RPMI7951 (cell line): ENCODE measurements around the gene TSTD1. TPM values are rescaled to one million over a fixed set of nuclear protein-coding genes. Genes with fewer than 3 reads are reported as not detected.
"Not testable (repeated sequence)": the region's sequence is repeated elsewhere in the genome, so short reads cannot be mapped to it uniquely, and the experiment has no call there.

Source experiments
- DNase-seq: peaks from one replicate; pipeline ENCODE4 v3.0.0-alpha.2; 2012; ENCODE audit warnings: low read depth
- total RNA-seq: library from RNA; depleted of rRNA; stranded (reverse); fragments of >200 nt; shearing (Covaris generic); gene quantifications from 2 replicates; pipeline ENCODE4 v1.2.3, GENCODE V29; 2014

TSTD1 gene
- total RNA-seq, 1 experiment from 2014 or later = 0.48 TPM

DNA sequence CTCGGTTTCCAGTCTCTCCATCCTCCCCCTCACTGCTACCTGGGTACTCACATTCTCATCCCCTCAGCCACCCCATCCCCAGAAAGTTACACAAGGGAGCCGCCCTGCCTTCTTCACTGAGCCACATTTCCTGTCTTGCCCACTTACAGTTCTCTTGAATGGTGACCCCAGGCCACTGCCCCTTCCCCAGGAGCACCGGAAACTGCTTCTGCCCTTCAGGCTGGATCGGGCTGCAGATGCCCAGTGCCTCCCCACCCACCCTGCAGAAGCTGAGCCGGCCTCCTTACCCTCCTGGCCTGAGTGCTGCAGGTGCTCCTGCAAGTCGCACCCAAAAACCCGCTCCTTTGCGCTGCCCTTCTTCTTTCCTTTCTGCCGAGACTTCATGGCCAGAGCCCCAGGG lies 30.5 kb upstream of the TSTD1 start:
- DNase-seq = no peak

DNA sequence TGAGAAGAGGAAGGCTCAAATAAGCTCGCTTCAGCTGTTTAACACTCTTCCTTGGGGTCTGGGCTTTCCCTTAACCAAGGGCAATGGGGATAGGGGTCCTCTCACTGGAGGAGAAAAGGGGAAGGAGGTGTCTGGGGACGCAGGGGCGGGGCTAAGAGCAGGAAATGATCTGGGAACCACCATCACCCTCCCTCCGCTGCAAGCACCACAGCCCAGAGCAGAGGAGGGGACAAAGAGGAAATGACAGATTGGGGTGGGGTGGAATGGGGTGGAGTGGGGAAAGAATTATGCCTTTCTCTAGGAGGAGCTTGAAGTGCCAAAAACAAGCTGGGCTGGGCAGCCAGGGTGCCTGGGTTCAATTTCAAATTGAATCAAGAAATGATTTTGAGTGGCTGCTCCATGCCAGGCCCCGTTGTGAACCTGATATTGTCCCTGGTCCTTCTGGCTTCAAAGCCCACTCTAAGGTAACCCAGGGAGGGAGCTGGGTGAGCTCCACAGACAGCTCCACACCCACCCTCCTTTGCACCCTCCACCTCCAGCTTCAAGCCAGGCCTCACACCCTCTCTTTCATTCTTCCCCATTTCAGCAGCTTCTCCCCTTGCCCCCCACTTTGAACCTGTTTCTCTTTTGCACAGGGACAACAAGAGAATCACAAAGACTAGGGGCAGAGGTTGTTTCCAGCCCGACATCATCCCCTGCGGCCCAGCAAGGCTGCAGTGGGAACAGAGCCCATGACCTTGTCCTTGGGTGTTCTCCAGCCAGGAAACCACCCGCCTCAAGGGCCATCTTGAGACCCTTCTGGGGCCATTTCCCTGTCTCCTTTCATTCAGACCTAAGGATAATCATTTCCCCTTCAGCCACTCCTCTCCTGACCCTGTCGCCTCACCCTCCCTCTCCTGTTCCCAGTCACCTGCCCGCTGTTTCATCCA lies 29.8 kb upstream of the TSTD1 start:
- no peak for DNase-seq

DNA sequence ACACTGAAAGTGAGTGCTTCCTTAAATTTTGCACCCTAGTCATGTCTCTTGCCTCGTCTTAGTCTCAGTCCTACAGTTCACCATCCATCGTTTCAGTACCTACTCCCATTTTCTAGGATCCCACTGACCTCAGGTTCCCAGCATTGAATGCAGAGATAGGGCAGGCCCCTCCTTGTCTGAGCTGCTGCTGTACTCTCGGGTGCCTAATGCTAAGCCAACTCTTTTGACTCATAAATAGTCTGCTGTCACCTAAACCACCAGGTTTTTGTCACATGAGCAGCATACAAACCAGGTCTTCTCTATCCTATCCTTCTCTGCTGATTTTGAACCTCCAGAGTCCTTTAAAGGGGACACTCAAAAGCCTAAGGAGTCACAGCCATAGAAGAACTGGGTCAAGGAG lies 27.9 kb upstream of the TSTD1 start:
- DNase-seq = no peak

DNA sequence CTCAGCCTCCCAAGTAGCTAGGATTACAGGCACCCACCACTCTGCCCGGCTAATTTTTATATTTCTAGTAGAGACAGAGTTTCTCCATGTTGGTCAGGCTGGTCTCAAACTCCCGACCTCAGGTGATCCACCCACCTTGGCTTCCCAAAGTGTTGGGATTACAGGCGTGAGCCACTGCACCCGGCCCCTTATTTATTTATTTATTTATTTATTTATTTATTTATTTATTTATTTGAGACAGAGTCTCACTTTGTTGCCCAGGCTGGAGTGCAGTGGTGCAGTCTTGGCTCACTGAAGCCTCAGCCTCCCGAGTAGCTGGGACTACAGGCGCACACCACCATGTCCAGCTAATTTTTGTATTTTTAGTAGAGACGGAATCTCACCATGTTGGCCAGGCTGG lies 26.9 kb upstream of the TSTD1 start:
- DNase-seq = not testable (repeated sequence)

DNA sequence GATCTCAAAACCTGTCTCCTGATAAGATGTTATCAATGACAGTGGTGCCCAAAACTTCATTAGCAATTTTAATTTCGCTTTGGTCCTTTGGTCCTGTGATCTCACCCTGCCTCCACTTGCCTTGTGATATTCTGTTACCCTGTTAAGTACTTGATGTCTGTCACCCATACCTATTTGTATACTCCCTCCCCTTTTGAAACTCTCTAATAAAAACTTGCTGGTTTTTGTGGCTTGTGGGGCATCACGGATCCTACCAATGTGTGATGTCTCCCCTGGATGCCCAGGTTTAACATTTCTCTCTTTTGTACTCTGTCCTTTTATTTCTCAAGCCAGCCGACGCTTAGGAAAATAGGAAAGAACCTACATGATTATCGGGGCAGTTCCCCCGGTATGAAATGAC lies 25.2 kb upstream of the TSTD1 start:
- not testable (repeated sequence) for DNase-seq

DNA sequence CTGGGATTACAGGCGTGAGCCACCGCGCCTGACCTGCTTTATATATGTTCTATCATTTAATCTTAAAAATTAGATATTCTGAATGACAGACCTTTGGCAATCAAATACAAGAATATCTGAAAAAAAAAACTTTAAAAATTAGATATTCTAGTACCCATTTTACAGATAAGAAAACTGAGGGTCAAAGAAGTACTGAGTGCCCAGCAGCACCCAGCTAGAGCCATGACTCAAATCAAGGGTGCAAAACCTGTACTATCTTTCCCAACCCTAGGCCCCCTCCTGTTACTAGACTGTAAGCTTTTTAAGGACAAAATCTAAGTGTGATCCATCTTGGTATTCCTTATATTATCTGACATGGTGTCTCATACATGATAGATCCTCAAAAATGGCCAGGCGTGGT lies 22.7 kb upstream of the TSTD1 start:
- DNase-seq = no peak

DNA sequence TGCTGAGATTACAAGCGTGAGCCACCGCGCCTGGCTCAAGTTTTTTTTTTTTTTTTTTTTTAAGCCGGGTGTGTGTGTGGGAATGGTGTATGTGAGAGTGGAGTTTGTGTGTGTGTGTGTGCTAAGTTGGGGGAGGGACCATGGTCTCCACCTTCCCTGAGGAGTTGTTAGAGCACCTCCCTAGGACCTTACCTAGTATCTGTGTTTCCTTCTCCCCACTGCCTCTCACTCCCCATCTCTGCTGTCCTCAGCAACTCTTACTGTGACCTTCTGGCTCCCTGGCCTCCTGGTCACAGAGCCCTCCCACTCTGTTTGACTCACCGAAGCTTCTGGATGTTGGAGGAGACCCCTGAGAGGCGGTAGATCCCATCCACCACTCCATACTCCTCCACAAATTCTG lies 20.5 kb upstream of the TSTD1 start:
- DNase-seq = no peak

DNA sequence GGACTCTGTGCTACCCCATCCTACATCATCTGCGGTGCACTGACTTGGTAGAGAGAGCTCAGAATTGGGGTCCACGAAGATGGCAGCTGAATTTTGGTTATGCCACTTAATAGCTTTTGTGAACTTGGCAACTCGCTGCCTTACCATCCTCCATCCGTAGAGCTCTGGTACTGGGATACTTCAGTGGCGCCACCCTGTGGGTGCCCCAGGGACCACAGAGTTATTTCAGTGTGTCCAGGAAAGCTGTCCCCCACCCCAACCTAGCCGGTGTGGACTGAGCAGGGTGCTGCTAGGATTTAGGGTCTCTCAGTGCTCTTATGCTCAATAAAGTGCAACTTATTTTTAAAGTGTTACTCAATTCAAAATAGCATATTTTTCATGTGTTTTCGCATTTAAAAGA lies 16.0 kb upstream of the TSTD1 start:
- no peak for DNase-seq

DNA sequence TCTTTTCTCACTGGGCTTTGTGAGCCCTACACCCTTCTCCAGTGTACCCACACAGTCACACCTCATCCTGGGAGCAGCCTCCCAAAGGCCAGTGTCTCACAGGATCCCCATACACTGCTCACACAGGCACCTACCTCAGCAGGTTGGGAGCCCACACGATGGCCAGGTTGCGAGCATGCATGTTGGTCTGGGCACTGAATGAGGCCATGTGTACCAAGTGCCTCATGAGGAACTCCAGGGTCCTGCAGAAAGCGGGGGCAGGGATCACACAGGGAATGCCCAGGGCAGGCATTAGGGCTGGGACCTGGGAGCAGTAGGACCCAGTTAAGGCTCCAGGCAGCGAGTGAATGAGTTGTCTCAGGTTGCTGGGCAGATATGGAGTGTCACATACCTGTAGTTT lies 15.5 kb upstream of the TSTD1 start:
- DNase-seq = no peak

DNA sequence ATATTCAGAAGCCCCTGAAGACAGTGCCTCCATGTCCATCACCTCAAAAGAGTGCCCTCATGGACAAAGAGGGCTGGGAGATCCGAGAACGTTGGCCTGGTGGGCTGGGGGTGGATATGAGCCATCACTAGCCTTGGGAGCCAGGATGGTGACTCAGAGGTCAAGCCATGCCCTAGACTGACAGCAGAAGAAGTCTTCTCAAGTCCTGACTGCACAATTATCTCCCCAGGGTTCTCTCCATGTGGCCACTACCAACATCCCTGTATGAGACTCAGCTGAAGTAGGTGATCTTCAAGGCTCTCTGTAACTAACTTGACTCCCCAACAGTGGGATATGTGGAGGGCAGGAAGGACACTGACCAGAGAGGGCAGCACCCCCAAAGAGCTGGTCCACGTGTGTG lies 14.1 kb upstream of the TSTD1 start:
- no peak for DNase-seq

DNA sequence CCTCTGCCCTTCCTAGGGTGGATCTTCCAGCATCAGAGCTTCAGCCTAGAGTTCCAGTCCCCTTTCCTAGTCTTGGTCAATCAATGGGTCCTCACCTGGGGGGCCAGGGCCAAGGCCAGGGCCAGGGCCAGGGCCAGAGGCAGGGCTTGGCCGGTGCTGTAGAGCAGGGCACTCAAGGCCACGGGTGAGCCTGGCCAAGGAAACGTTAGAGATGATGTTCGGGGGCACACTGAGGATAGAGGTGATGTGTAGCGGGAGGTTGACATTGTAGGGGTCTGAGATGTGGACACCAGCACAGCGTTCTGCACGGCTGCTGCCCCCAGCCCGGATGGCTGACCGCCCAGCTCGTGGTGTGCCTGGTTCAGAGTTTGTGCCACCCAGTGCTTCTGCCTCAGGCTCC lies 12.5 kb upstream of the TSTD1 start:
- DNase-seq = no peak

DNA sequence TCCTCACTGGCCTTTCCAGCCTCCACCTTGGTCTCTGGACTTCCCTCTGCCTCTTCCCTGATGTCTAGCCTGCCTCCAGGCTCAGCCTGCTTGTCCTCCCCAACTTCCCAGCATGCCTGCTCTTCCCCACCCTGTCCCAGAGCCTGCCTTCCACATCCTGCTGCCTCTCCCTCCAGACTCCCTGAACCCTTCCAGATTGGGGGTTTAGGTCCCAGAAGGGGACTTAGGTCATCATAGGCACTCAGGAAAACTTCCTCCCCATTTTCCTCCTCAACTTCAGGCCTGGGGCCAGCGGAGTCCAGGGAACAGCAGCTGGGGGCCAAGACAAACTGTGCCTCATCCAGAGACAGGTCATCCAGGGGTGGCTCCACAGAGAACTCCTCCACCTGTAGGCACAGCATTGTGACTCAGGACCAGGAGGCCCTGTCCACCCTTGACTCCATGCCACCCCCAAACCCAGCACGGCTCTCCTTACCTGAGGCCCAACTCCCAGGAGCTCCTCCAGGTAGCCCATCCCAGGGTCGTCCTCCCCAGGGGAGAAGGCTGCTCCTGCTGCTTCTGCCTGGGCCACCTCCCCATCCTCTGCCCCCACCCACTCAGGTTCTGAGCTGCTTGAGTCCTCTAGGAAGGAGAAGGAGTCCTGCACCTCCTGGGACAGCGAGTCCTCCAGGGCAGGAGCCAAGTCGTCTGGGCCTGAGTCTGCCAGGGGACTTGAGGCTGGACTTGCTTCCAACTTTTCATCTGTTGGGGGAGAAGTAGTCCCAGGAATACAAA lies 10.4 kb upstream of the TSTD1 start:
- no peak for DNase-seq

DNA sequence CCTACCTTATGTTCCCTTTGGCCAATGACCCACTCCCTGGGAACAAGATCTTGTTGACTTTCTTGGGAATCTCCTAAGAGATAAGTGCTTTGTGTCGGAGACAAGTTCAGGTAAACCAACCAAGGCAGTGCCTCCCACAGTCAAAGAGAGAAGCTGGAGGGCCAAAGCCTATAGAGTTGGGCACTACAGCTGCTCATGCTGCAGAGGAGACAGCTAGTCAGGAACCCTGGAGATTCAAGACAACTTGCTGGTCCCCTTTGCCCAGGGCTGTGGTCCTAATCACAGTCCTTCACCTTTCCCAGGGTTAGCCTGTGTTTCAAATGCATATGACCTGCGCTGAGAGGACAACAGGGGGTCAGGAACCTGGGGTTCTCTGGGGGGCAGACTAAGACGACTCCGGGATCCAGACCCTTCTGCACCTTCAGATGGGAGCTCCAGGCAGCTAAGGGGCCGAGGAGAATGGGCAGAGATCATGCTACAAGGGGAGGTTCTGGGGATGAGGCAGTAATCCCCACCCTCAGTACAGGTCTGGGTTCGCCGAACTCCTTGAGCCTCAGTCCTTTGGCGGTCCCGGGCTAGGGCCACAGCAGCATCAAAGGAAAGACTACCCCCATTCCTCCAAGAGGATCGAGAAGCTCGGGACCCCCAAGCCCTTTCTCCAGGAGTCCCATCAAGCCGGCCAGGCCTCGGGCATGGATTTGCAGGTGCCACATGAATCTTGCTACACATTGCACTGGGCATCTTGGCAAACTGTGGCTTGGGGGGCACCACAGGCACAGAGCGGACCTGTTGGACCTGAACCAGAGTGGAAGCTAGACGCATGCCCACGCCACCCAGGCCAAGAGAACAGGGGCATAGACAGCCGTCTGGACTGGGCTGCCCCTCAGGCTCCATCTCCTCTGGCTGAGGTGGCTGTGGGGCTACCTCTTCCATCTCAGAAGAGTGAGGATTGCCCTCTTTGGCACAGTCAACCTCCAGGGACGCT lies 9.0 kb upstream of the TSTD1 start:
- DNase-seq = no peak

DNA sequence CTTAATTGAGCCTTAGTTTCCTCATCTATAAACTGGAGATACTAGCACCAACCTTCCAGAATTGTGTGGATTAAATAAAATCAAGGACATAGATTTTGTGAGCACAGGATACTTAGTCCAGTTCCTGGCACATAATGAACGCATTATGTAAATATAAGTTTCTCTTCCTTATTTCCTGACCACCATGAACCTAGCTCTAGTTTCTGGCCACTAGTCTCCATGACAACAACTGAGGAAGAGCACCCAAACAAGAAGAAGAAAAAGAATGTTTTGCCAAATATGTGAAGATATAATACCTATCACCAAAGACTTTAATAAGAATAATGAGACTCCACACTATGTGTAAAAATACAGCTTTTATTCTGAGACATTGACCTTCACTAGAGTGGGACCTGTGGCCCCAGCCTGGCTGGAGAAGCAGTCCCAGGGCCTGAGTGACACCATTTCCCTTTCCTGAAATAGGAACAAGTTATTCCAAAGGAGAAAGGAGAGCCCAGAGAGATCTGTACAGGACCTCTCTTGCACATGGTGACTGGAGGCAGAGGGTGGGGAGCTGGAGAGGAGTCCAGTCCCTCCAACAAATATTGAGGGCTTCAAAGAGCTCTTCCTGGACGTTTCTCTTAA lies 8.0 kb upstream of the TSTD1 start:
- no peak for DNase-seq

DNA sequence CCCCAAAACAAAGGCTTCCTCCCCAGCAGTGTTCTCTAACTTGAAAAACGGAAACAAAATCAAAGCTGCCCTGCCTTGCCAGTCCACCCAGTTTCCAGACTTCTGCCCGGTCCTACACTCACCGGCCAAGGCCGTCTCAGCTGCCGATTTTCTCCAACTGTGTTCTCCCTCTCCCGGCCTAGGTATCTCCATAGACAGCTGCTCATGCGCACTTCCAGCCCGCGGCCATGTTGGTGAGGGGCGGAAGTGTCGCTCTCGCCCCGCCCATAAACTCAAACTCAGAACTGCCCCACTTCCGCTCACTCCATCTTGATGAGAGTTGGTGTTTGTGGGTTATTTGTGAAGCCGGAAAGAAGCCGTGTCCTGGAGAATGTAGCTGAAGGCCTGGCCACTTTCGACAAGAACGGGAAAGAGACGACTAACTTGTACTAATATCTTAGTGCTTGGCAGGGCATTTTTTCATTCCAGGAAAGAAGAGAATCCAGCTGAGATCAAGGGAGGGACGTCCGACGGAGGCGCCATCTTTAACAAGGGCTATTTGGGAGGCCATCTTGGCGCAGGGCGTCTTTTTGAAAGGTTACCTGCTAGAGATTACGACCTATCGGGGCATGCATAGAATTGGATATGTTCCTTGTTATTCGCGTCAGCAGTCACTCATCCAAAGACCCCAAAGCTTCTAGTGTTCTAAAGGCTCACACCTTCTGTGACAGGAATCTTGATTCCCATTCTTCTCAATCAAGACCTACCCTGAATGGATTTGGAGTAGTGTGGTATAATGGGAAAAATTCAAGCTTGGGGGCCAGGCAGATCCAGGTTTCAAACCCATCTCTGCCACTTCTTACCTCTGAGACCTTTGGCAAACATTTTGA lies 7.2 kb upstream of the TSTD1 start, which contains the start of gene USF1:
Gene USF1 (minus strand): TSS at position 242 of the 869 bp plus-strand sequence. CDS start 2,702 bp downstream, outside the sequence.
- peak; percentile 93 for DNase-seq

DNA sequence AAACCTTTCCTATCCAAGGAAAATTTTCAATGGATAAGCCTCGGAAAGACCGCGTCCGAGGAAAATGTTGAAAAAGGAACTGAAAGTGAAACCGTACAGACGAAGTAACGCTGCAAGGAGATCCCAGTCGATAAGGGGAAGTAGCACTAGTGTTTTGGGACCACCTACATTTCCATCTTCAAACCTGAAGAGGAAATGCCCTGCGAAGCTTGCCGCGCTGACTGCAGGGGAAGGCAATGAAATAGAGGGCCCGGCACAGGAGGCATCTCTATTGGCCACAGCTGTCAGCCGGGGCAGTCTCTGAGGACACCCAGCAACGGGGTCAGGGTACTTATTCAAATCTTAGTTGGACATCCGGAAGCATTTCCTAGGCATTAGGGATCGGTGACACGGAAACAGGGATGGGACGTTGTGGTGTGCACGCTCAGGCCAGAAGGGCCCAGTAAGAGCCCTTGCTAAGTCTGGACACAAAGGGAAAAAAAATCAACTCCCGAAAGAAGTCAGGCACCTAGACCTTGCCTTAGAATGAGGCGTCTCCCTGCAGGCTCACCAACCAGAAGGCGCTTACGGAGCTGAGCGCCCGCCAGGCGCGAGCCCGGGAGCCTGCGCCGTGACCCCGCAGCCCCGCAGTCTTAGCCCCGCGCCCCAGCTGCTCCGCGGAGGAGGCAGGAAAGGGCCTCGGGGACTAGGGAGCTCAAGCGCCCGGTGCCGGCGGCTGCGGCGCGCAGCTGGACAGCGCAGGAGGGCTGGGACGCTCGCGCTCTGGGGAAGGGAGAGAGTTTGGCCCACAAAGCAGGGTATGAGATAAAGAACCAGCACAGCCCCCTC lies 6.4 kb upstream of the TSTD1 start:
- peak; percentile 79 for DNase-seq

DNA sequence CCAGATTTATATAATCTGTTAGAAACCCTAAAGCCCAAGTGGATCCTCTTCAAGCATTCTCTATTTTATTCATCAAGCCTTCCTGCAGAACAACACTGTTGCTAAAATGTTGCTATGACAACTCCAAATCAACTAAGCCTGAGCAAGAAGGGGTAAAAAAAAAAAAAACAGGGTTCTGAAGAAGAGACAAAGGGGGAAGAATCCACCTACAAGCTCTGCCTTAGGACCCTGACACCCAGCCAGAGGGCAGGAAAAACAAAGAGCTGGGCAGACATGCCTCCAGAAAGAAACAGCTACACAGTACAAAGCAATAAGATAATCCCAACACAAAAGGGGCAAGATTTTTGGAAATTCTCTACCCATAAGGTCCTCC lies 5.8 kb upstream of the TSTD1 start:
- DNase-seq = no peak

DNA sequence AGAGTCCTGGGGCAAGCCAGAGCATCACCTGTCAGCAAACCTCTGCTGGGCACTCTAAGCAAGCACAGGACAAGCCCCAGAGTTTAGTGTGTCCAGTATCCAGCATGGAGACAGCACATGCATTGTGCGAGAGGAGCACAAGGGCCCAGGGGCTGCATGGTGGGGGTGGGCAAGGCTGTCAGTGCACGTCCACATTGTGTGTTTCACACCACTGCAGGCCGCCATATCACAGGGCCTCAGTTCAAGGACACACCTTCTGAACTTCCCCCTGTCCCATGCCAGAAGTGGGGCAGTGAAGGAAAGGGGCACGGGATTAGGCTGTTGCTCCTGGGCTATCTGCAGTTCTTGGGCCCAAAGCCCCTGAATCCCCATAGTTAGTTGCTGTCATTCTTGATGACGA lies 782 bp upstream of the TSTD1 start:
- DNase-seq = no peak

DNA sequence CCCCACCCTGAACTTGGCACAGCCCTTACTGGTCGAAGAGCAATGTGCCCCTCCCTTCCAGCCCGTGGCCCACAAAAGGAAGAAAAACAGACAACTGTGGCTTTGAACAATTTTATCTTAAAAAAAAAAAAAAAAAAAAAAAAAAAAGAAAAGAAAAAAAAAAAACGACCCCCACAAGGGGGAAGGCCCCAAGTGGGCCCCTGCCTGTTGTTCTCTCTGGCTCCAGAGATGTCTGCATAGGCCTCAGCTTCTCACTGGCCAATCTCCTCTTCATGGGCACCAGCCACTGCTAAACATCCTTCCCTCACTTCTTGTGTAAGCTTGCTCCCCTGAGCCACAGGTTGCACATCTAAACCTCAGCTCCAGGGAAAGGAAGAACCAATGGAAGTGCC lies 386 bp upstream of the TSTD1 start:
- no peak for DNase-seq
